Neural cell (in vitro differentiated cells): Measurements from ENCODE around the gene EYS.

Experiments used
- EP300 ChIP-seq: fragments of 450-650 bp; conservative IDR thresholded peaks from 2 replicates; pipeline ENCODE4 v1.6.1; 2014; ENCODE audit warnings: antibody characterized with exemption, mild to moderate bottlenecking, moderate library complexity; ENCODE audit not compliant: poor library complexity, severe bottlenecking
- EZH2 ChIP-seq: fragments of 200-600, 300-800 bp; shearing (Covaris generic), sonication (generic); IDR thresholded peaks from 2 replicates; pipeline ENCODE4 v1.6.1; 2014; ENCODE audit warnings: antibody characterized with exemption, low read length, borderline replicate concordance, mild to moderate bottlenecking; ENCODE audit not compliant: insufficient read depth, poor library complexity, severe bottlenecking
- MXI1 ChIP-seq: fragments of 450-650 bp; conservative IDR thresholded peaks from 2 replicates; pipeline ENCODE4 v1.6.1; 2014; ENCODE audit warnings: antibody characterized with exemption, mild to moderate bottlenecking; ENCODE audit not compliant: poor library complexity, severe bottlenecking
- POLR2AphosphoS5 ChIP-seq: IDR thresholded peaks from 2 replicates; pipeline ENCODE4 v1.6.1; 2012
- TAF1 ChIP-seq: IDR thresholded peaks from 2 replicates; pipeline ENCODE4 v1.6.1; 2012; ENCODE audit warnings: low read depth
- TF ChIP-seq, protein P1 (sequence below): fragments of 450-650 bp; IDR thresholded peaks from 2 replicates; pipeline ENCODE4 v1.5.1; 2014; ENCODE audit warnings: antibody characterized with exemption, mild to moderate bottlenecking, moderate library complexity; ENCODE audit not compliant: poor library complexity, severe bottlenecking
- TF ChIP-seq, protein P2 (sequence below): IDR thresholded peaks from 2 replicates; pipeline ENCODE4 v1.6.1; 2012; ENCODE audit warnings: borderline replicate concordance

DNA sequence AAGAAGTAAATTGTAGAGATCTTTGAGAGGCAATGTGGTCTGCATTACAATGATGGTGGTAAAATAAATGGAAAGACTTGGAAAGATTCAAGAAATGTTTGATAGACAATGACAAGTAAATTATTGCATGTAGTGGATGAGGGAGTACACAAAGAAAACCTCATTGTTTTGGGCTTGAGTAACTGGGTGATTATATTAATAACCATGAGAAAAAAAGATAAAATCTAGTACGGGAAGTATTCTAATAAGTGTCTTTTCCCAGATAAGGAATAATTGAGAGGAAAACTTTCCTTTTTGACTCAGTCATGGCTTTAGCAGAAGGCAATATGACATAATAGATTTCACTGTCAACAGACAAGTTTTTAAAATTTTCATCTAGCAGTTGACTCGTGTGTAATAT lies 993.0 kb downstream of the EYS start:
- TF ChIP-seq, protein P1, sequence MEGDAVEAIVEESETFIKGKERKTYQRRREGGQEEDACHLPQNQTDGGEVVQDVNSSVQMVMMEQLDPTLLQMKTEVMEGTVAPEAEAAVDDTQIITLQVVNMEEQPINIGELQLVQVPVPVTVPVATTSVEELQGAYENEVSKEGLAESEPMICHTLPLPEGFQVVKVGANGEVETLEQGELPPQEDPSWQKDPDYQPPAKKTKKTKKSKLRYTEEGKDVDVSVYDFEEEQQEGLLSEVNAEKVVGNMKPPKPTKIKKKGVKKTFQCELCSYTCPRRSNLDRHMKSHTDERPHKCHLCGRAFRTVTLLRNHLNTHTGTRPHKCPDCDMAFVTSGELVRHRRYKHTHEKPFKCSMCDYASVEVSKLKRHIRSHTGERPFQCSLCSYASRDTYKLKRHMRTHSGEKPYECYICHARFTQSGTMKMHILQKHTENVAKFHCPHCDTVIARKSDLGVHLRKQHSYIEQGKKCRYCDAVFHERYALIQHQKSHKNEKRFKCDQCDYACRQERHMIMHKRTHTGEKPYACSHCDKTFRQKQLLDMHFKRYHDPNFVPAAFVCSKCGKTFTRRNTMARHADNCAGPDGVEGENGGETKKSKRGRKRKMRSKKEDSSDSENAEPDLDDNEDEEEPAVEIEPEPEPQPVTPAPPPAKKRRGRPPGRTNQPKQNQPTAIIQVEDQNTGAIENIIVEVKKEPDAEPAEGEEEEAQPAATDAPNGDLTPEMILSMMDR: no peak
- TF ChIP-seq, protein P2, sequence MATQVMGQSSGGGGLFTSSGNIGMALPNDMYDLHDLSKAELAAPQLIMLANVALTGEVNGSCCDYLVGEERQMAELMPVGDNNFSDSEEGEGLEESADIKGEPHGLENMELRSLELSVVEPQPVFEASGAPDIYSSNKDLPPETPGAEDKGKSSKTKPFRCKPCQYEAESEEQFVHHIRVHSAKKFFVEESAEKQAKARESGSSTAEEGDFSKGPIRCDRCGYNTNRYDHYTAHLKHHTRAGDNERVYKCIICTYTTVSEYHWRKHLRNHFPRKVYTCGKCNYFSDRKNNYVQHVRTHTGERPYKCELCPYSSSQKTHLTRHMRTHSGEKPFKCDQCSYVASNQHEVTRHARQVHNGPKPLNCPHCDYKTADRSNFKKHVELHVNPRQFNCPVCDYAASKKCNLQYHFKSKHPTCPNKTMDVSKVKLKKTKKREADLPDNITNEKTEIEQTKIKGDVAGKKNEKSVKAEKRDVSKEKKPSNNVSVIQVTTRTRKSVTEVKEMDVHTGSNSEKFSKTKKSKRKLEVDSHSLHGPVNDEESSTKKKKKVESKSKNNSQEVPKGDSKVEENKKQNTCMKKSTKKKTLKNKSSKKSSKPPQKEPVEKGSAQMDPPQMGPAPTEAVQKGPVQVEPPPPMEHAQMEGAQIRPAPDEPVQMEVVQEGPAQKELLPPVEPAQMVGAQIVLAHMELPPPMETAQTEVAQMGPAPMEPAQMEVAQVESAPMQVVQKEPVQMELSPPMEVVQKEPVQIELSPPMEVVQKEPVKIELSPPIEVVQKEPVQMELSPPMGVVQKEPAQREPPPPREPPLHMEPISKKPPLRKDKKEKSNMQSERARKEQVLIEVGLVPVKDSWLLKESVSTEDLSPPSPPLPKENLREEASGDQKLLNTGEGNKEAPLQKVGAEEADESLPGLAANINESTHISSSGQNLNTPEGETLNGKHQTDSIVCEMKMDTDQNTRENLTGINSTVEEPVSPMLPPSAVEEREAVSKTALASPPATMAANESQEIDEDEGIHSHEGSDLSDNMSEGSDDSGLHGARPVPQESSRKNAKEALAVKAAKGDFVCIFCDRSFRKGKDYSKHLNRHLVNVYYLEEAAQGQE: peak; percentile 35
- TF ChIP-seq MXI1: no peak
- TF ChIP-seq EP300: peak; percentile 25
- TF ChIP-seq POLR2AphosphoS5: no peak
- no peak for TF ChIP-seq TAF1
- no peak for TF ChIP-seq EZH2
